GM12878 (cell line): ENCODE data around the gene CFAP45. TPM values are rescaled to one million over a fixed set of nuclear protein-coding genes. Genes with fewer than 3 reads are reported as not detected.

Source experiments
- BACH1 ChIP-seq: fragments of 450-650 bp; IDR thresholded peaks from 2 replicates; pipeline ENCODE4 v1.6.1; 2017; ENCODE audit warnings: mild to moderate bottlenecking, borderline replicate concordance
- CEBPB ChIP-seq, 2 experiments: fragments of 150-350 bp in 1 of 2; IDR thresholded peaks; 2 replicates each; pipeline ENCODE4 v1.6.1; 2012 to 2014; ENCODE audit warnings: low read depth in 2 of 2, low read length in 2 of 2, borderline replicate concordance in 1 of 2, inconsistent platforms in 1 of 2
- CHD2 ChIP-seq: IDR thresholded peaks from 2 replicates; pipeline ENCODE4 v1.6.1; 2011; ENCODE audit warnings: low read depth, low read length, improper control_type of control experiment, borderline replicate concordance
- CREB1 ChIP-seq: IDR thresholded peaks from 2 replicates; pipeline ENCODE4 v1.6.1; 2012; ENCODE audit warnings: low read depth, mild to moderate bottlenecking, inconsistent platforms
- EGR1 ChIP-seq, 2 experiments: IDR thresholded peaks; 1 replicate in 1 of 2; 2 replicates in 1 of 2; pipeline ENCODE4 v1.6.1; 2011 to 2012; ENCODE audit warnings: low read depth in 2 of 2, low read length in 2 of 2, borderline replicate concordance in 1 of 2, mild to moderate bottlenecking in 1 of 2, moderate library complexity in 1 of 2
- ESRRA ChIP-seq: IDR thresholded peaks from 2 replicates; pipeline ENCODE4 v1.6.1; 2012; ENCODE audit warnings: mild to moderate bottlenecking, low read length, improper control_type of control experiment
- EZH2 ChIP-seq: IDR thresholded peaks from 2 replicates; pipeline ENCODE4 v1.6.1; 2012; ENCODE audit warnings: low read depth, mild to moderate bottlenecking, control low read depth, inconsistent platforms, low read length, borderline replicate concordance; ENCODE audit not compliant: control insufficient read depth
- FOXK2 ChIP-seq: fragments of 450-650 bp; IDR thresholded peaks from 2 replicates; pipeline ENCODE4 v1.6.1; 2017; ENCODE audit warnings: mild to moderate bottlenecking, moderate library complexity
- IKZF1 ChIP-seq: fragments of 450-650 bp; conservative IDR thresholded peaks from 2 replicates; pipeline ENCODE4 v1.6.1; 2017; ENCODE audit warnings: antibody characterized with exemption, mild to moderate bottlenecking
- JUNB ChIP-seq: IDR thresholded peaks from 2 replicates; pipeline ENCODE4 v1.6.1; 2016; ENCODE audit warnings: antibody characterized with exemption, mild to moderate bottlenecking
- NR2C2 ChIP-seq: IDR thresholded peaks from 2 replicates; pipeline ENCODE4 v1.6.1; 2011; ENCODE audit warnings: borderline replicate concordance, low read depth; ENCODE audit not compliant: control insufficient read depth, insufficient read length
- POU2F2 ChIP-seq: IDR thresholded peaks from 3 replicates; pipeline ENCODE4 v1.6.1; 2011; ENCODE audit warnings: low read depth, mild to moderate bottlenecking, low read length, borderline replicate concordance
- RUNX3 ChIP-seq: IDR thresholded peaks from 2 replicates; pipeline ENCODE4 v1.6.1; 2012; ENCODE audit warnings: low read length, inconsistent platforms
- SIN3A ChIP-seq: IDR thresholded peaks from 2 replicates; pipeline ENCODE4 v1.6.1; 2012; ENCODE audit warnings: low read depth, low read length, improper control_type of control experiment
- SMARCA5 ChIP-seq: fragments of 450-650 bp; IDR thresholded peaks from 2 replicates; pipeline ENCODE4 v1.6.1; 2017; ENCODE audit warnings: mild to moderate bottlenecking
- TARDBP ChIP-seq: IDR thresholded peaks from 2 replicates; pipeline ENCODE4 v1.6.1; 2016; ENCODE audit warnings: borderline replicate concordance
- TCF12 ChIP-seq: IDR thresholded peaks from 2 replicates; pipeline ENCODE4 v1.6.1; 2011; ENCODE audit warnings: low read depth, mild to moderate bottlenecking, low read length
- ZNF217 ChIP-seq: fragments of 450-650 bp; IDR thresholded peaks from 2 replicates; pipeline ENCODE4 v1.6.1; 2017; ENCODE audit warnings: antibody characterized with exemption, mild to moderate bottlenecking
- ZZZ3 ChIP-seq: IDR thresholded peaks from 2 replicates; pipeline ENCODE4 v1.6.1; 2011; ENCODE audit warnings: low read depth; ENCODE audit not compliant: control insufficient read depth, insufficient read length
- polyA plus RNA-seq, 11 experiments: library from polyadenylated mRNA; depleted of rRNA in 4 of 11; unstranded in 6 of 11; stranded (reverse) in 5 of 11; fragments of >200 nt; fragmentation: Nextera tagmentation in 4 of 11; fragmentation: Illumina TruSeq in 1 of 11; extraction: Ambion mirVana in 4 of 11; extraction: Trizol in 1 of 11; gene quantifications; 1 replicate in 1 of 11; 2 replicates in 10 of 11; pipeline versions ENCODE4 v1.2.1 to v1.2.3, GENCODE V29; 2011 to 2016; ENCODE audit warnings: inconsistent platforms in 2 of 11, missing spikeins in 2 of 11, low read depth in 1 of 11
- total RNA-seq, 4 experiments: library from RNA; depleted of rRNA in 3 of 4; stranded (reverse); fragments of >200 nt in 3 of 4; fragmentation: Illumina TruSeq in 1 of 4; extraction: Trizol in 1 of 4; gene quantifications; 2 replicates each; pipeline versions ENCODE4 v1.2.1 to v1.2.3, GENCODE V29; 2013 to 2021
- TF ChIP-seq, protein P1 (sequence below): fragments of 450-650 bp; IDR thresholded peaks from 2 replicates; pipeline ENCODE4 v1.6.1; 2017; ENCODE audit warnings: borderline replicate concordance
- TF ChIP-seq, protein P2 (sequence below): fragments of 450-650 bp; IDR thresholded peaks from 2 replicates; pipeline ENCODE4 v1.6.1; 2017; ENCODE audit warnings: low read depth, mild to moderate bottlenecking, moderate library complexity
- TF ChIP-seq, protein P3 (sequence below): fragments of 450-650 bp; IDR thresholded peaks from 2 replicates; pipeline ENCODE4 v1.6.1; 2014; ENCODE audit warnings: mild to moderate bottlenecking
- TF ChIP-seq, protein P4 (sequence below): IDR thresholded peaks from 2 replicates; pipeline ENCODE4 v1.6.1; 2011; ENCODE audit warnings: low read depth, low read length, improper control_type of control experiment, borderline replicate concordance

Gene CFAP45
- total and polyA plus RNA-seq, 10 of the 15 experiments (the other 5 are each of a cell fraction or from before 2014, with no cell fraction given): 0.43 to 0.91 (median 0.67) TPM

DNA sequence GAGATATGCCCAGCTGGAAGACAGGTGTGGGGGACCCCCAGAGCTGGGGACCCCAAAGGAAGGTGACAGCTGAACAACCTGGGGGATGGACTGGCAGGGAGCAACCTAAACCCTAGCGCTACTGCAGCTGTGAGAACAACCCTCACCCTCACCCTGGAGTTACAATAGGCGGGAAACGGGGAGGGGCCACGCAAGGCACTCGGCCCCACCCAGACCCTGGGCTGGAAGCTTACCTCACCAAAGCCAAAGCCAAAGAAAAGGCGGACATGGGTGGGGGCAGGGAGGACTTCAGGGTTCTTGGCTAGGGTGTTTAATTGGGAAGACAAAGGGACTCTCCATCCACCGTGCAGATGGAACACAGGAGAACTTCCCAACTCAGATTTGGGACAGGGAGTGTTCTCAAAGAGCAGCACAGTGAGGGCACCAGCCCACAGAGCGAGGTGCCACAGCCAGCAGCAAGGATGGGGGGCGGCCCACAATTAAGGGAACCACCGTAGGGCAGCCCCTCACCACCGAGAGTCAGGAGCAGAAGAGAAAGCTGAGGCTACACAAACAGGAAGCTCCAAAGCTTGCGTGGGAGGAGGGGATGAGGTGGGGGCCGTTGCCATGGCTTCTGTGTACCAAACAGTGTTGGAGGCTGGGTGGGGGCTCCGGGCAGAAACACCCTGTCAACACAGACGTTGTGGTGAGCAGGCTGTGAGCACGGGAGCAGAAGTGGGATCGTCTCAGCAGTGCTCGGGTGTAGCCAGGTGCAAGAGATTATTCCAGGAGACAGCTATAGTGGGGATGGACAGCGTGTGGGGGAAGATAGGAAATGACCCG is 23.4 kb upstream of the CFAP45 start (continued):
- TF ChIP-seq, protein P1, sequence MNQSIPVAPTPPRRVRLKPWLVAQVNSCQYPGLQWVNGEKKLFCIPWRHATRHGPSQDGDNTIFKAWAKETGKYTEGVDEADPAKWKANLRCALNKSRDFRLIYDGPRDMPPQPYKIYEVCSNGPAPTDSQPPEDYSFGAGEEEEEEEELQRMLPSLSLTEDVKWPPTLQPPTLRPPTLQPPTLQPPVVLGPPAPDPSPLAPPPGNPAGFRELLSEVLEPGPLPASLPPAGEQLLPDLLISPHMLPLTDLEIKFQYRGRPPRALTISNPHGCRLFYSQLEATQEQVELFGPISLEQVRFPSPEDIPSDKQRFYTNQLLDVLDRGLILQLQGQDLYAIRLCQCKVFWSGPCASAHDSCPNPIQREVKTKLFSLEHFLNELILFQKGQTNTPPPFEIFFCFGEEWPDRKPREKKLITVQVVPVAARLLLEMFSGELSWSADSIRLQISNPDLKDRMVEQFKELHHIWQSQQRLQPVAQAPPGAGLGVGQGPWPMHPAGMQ: no peak
- TF ChIP-seq CHD2 (peak; percentile 88), TCF12 (peak; percentile 75; the same call in 1 of the 2 replicates), FOXK2 (peak; percentile 83), SIN3A (peak; percentile 81), ZZZ3 (no peak), NR2C2 (no peak), JUNB (no peak), EGR1 (IDR thresholded peaks at IDR 0.05; ENCODE audit: borderline replicate concordance in 1 of 2, low read depth in 2 of 2, low read length in 2 of 2) (peak; percentile 70 to 100), RUNX3 (peak; percentile 88), ZNF217 (no peak), EZH2 (no peak), POU2F2 (peak; percentile 90; the same call in 2 of the 3 replicates), BACH1 (peak; percentile 44; the same call in 1 of the 2 replicates), IKZF1 (peak; percentile 97), ESRRA (no peak), CEBPB (IDR thresholded peaks at IDR 0.05; ENCODE audit: borderline replicate concordance in 1 of 2, low read depth in 2 of 2, low read length in 2 of 2) (no peak), TARDBP (peak; percentile 62; the same call in 1 of the 2 replicates), SMARCA5 (peak; percentile 80), CREB1 (peak; percentile 49; the same call in 1 of the 2 replicates)
- TF ChIP-seq, protein P2, sequence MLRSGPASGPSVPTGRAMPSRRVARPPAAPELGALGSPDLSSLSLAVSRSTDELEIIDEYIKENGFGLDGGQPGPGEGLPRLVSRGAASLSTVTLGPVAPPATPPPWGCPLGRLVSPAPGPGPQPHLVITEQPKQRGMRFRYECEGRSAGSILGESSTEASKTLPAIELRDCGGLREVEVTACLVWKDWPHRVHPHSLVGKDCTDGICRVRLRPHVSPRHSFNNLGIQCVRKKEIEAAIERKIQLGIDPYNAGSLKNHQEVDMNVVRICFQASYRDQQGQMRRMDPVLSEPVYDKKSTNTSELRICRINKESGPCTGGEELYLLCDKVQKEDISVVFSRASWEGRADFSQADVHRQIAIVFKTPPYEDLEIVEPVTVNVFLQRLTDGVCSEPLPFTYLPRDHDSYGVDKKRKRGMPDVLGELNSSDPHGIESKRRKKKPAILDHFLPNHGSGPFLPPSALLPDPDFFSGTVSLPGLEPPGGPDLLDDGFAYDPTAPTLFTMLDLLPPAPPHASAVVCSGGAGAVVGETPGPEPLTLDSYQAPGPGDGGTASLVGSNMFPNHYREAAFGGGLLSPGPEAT: peak; percentile 97
- TF ChIP-seq, protein P3, sequence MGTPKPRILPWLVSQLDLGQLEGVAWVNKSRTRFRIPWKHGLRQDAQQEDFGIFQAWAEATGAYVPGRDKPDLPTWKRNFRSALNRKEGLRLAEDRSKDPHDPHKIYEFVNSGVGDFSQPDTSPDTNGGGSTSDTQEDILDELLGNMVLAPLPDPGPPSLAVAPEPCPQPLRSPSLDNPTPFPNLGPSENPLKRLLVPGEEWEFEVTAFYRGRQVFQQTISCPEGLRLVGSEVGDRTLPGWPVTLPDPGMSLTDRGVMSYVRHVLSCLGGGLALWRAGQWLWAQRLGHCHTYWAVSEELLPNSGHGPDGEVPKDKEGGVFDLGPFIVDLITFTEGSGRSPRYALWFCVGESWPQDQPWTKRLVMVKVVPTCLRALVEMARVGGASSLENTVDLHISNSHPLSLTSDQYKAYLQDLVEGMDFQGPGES: no peak
- TF ChIP-seq, protein P4, sequence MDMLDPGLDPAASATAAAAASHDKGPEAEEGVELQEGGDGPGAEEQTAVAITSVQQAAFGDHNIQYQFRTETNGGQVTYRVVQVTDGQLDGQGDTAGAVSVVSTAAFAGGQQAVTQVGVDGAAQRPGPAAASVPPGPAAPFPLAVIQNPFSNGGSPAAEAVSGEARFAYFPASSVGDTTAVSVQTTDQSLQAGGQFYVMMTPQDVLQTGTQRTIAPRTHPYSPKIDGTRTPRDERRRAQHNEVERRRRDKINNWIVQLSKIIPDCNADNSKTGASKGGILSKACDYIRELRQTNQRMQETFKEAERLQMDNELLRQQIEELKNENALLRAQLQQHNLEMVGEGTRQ: no peak
